GM12878 (cell line): ENCODE data around the gene RNU6-1. TPM values are rescaled to one million over a fixed set of nuclear protein-coding genes. Genes with fewer than 3 reads are reported as not detected.

ENCODE experiments used
- polyA plus RNA-seq, 11 experiments: library from polyadenylated mRNA; depleted of rRNA in 4 of 11; unstranded in 6 of 11; stranded (reverse) in 5 of 11; fragments of >200 nt; fragmentation: Nextera tagmentation in 4 of 11; fragmentation: Illumina TruSeq in 1 of 11; extraction: Ambion mirVana in 4 of 11; extraction: Trizol in 1 of 11; gene quantifications; 1 replicate in 1 of 11; 2 replicates in 10 of 11; pipeline versions ENCODE4 v1.2.1 to v1.2.3, GENCODE V29; 2011 to 2016; ENCODE audit warnings: inconsistent platforms in 2 of 11, missing spikeins in 2 of 11, low read depth in 1 of 11
- small RNA-seq: library from RNA; depleted of rRNA; stranded (forward); fragments of <200 nt; gene quantifications from one replicate; pipeline ENCODE3, GENCODE V24; 2014
- total RNA-seq, 4 experiments: library from RNA; depleted of rRNA in 3 of 4; stranded (reverse); fragments of >200 nt in 3 of 4; fragmentation: Illumina TruSeq in 1 of 4; extraction: Trizol in 1 of 4; gene quantifications; 2 replicates each; pipeline versions ENCODE4 v1.2.1 to v1.2.3, GENCODE V29; 2013 to 2021

The RNU6-1 gene
- total and polyA plus RNA-seq, 10 of the 15 experiments (the other 5 are each of a cell fraction or from before 2014, with no cell fraction given) = not detected

Small RNAs within 50 kb of the gene (small RNA-seq; reads per million reads assigned to genes)
- 1.7 reads per million, percentile 55 among the genes with 10 or more reads in this experiment for gene RNU6-1

Other genes starting within 250 kb of the RNU6-1 start
- 0.11 and 0.28 TPM in 2 replicates for gene SKOR1, start 14.5 kb downstream of the RNU6-1 start, total RNA-seq (2014; rRNA removed)
- gene SKOR1, start 14.5 kb downstream of the RNU6-1 start, total RNA-seq (2014; rRNA removed; fragmentation: Illumina TruSeq; extraction: Trizol) = 0.04 and 0.05 TPM in 2 replicates
- 0.35 and 0.36 TPM in 2 replicates for gene SKOR1, start 14.5 kb downstream of the RNU6-1 start, total RNA-seq (2021)
- 0.03 and 0.05 TPM in 2 replicates for gene SKOR1, start 14.5 kb downstream of the RNU6-1 start, polyA plus RNA-seq (2011; rRNA removed)
- 0.04 and 0.08 TPM in 2 replicates for gene SKOR1, start 14.5 kb downstream of the RNU6-1 start, polyA plus RNA-seq (2014; fragmentation: Illumina TruSeq; extraction: Trizol)
- gene SKOR1, start 14.5 kb downstream of the RNU6-1 start, polyA plus RNA-seq (2014; fragmentation: Nextera tagmentation; extraction: Ambion mirVana) = not detected
- gene SKOR1, start 14.5 kb downstream of the RNU6-1 start, polyA plus RNA-seq (2014; rRNA removed) = 0.06 and 0.14 TPM in 2 replicates
- gene SKOR1, start 14.5 kb downstream of the RNU6-1 start, polyA plus RNA-seq (2016; fragmentation: Nextera tagmentation; extraction: Ambion mirVana) = not detected
- 39.0 and 39.1 TPM in 2 replicates for gene PIAS1, start 214.3 kb upstream of the RNU6-1 start, total RNA-seq (2014; rRNA removed)
- 32.3 and 37.9 TPM in 2 replicates for gene PIAS1, start 214.3 kb upstream of the RNU6-1 start, total RNA-seq (2014; rRNA removed; fragmentation: Illumina TruSeq; extraction: Trizol)
- gene PIAS1, start 214.3 kb upstream of the RNU6-1 start, total RNA-seq (2021) = 34.8 and 35.0 TPM in 2 replicates
- 94.6 and 96.3 TPM in 2 replicates for gene PIAS1, start 214.3 kb upstream of the RNU6-1 start, polyA plus RNA-seq (2011; rRNA removed)
- 62.4 and 74.5 TPM in 2 replicates for gene PIAS1, start 214.3 kb upstream of the RNU6-1 start, polyA plus RNA-seq (2014; fragmentation: Illumina TruSeq; extraction: Trizol)
- 10 to 100 TPM; 20.2 to 22.2 TPM for gene PIAS1, start 214.3 kb upstream of the RNU6-1 start, polyA plus RNA-seq (2014; fragmentation: Nextera tagmentation; extraction: Ambion mirVana)
- gene PIAS1, start 214.3 kb upstream of the RNU6-1 start, polyA plus RNA-seq (2014; rRNA removed) = 24.8 and 27.1 TPM in 2 replicates
- gene PIAS1, start 214.3 kb upstream of the RNU6-1 start, polyA plus RNA-seq (2016; fragmentation: Nextera tagmentation; extraction: Ambion mirVana) = 10 to 100 TPM; 60.6 to 61.4 TPM